B cell (primary cell): ENCODE measurements around the gene PRKAR2A. TPM values are rescaled to one million over a fixed set of nuclear protein-coding genes. Genes with fewer than 3 reads are reported as not detected.

Source experiments
- ATAC-seq: fragments of 200-7000 bp; cut with Tn5 transposase; one replicate; pipeline ENCODE4 v1.10.0; 2021; ENCODE audit warnings: low read depth, mild to moderate bottlenecking, moderate number of reproducible peaks, moderate library complexity
- CTCF ChIA-PET: fragments of 350-600 bp; sonication (Branson Sonifier 250); formaldehyde crosslinking; loops from one replicate; lab custom pipeline; 2021; ENCODE audit warnings: antibody characterized with exemption, inconsistent platforms; lab: Charles Lee
- POLR2A ChIA-PET: fragments of 350-600 bp; sonication (Branson Sonifier 250); formaldehyde crosslinking; loops from one replicate; lab custom pipeline; 2021; ENCODE audit warnings: antibody characterized with exemption; lab: Charles Lee
- DNase-seq: peaks from one replicate; pipeline ENCODE4 v3.0.0; 2013
- H2AFZ ChIP-seq: 2 replicates; pipeline ENCODE4 v1.6.1; 2012; ENCODE audit warnings: mild to moderate bottlenecking, low read depth, low read length; ENCODE audit not compliant: insufficient read depth, poor library complexity, severe bottlenecking
- H3K27ac ChIP-seq, 2 donors: 1 replicate in 1 of 2; 2 replicates in 1 of 2; pipeline ENCODE4 v1.5.1; 2012 to 2013; ENCODE audit warnings: low read length in 2 of 2, mild to moderate bottlenecking in 2 of 2, moderate library complexity in 1 of 2
- H3K27me3 ChIP-seq, 4 experiments: fragments of 200-600 bp in 1 of 4; sonication (generic) in 1 of 4; replicated peaks in 1 of 4; 1 replicate in 2 of 4; 2 replicates in 2 of 4; pipeline versions ENCODE4 v1.6.1 to v1.7.0; 2013 to 2016; ENCODE audit warnings: low read length in 3 of 4, mild to moderate bottlenecking in 2 of 4, mixed read lengths in 1 of 4, moderate library complexity in 1 of 4; ENCODE audit not compliant: insufficient read depth in 4 of 4, control insufficient read depth in 3 of 4; ENCODE audit errors: control extremely low read depth in 1 of 4
- H3K36me3 ChIP-seq, 2 experiments: replicated peaks in 1 of 2; 1 replicate in 1 of 2; 2 replicates in 1 of 2; pipeline versions ENCODE4 v1.6.1 to v1.7.1; 2013; ENCODE audit warnings: low read length in 1 of 2; ENCODE audit not compliant: insufficient read depth in 2 of 2, control insufficient read depth in 1 of 2; ENCODE audit errors: control extremely low read depth in 1 of 2, extremely low read depth in 1 of 2
- H3K4me1 ChIP-seq, 2 donors: fragments of 200-600 bp in 1 of 2; sonication (generic) in 1 of 2; 1 replicate in 1 of 2; 2 replicates in 1 of 2; pipeline versions ENCODE4 v1.5.1 to v1.6.1; 2013 to 2017; ENCODE audit warnings: low read length in 2 of 2; ENCODE audit not compliant: control insufficient read depth in 2 of 2, insufficient read depth in 2 of 2
- H3K4me2 ChIP-seq: replicated peaks from 2 replicates; pipeline ENCODE3; 2012; ENCODE audit warnings: mild to moderate bottlenecking, low read depth, low read length; ENCODE audit not compliant: poor library complexity, severe bottlenecking
- H3K4me3 ChIP-seq, 5 experiments: fragments of 200-600 bp in 1 of 5; sonication (generic) in 1 of 5; 1 replicate in 3 of 5; 2 replicates in 2 of 5; pipeline versions ENCODE4 v1.5.1 to v1.7.0; 2011 to 2016; ENCODE audit warnings: low read length in 4 of 5, mild to moderate bottlenecking in 4 of 5, low read depth in 2 of 5, control low read depth in 1 of 5, moderate library complexity in 1 of 5; ENCODE audit not compliant: insufficient read depth in 1 of 5; ENCODE audit errors: control extremely low read depth in 1 of 5, extremely low read depth in 1 of 5
- H3K79me2 ChIP-seq: fragments of 200-600 bp; sonication (generic); one replicate; pipeline ENCODE4 v1.6.0; 2016; ENCODE audit warnings: low read length; ENCODE audit not compliant: control insufficient read depth, insufficient read depth
- H3K9ac ChIP-seq: fragments of 200-600 bp; sonication (generic); 2 replicates; pipeline ENCODE4 v1.6.1; 2017; ENCODE audit warnings: mild to moderate bottlenecking, low read length, moderate library complexity
- H3K9me3 ChIP-seq, 3 donors: one replicate each; pipeline versions ENCODE4 v1.6.1 to v1.7.1; 2013; ENCODE audit warnings: low read length in 2 of 3; ENCODE audit not compliant: control insufficient read depth in 2 of 3, insufficient read depth in 1 of 3; ENCODE audit errors: control extremely low read depth in 1 of 3
- H4K20me1 ChIP-seq: 2 replicates; pipeline ENCODE4 v1.6.0; 2012; ENCODE audit warnings: mild to moderate bottlenecking, low read length; ENCODE audit not compliant: insufficient read depth, control insufficient read depth, poor library complexity, severe bottlenecking
- H3K27ac Mint-ChIP-seq: one replicate; pipeline ENCODE4 v1.8.0; 2021; ENCODE audit warnings: mixed read lengths
- H3K27me3 Mint-ChIP-seq: one replicate; pipeline ENCODE4 v1.8.0; 2021; ENCODE audit warnings: mixed read lengths
- H3K4me1 Mint-ChIP-seq: one replicate; pipeline ENCODE4 v1.8.0; 2021; ENCODE audit warnings: mixed read lengths
- H3K4me3 Mint-ChIP-seq: one replicate; pipeline ENCODE4 v1.8.0; 2021; ENCODE audit warnings: mixed read lengths
- H3K9me3 Mint-ChIP-seq: one replicate; pipeline ENCODE4 v1.8.0; 2022; ENCODE audit warnings: mixed read lengths; ENCODE audit not compliant: insufficient read depth
- CTCF ChIP-seq: fragments of 200-600 bp; IDR thresholded peaks from one replicate; pipeline ENCODE4 v1.8.0; 2022; ENCODE audit warnings: antibody characterized with exemption, mild to moderate bottlenecking
- EZH2 ChIP-seq: IDR thresholded peaks from 2 replicates; pipeline ENCODE4 v1.6.1; 2012; ENCODE audit warnings: borderline replicate concordance, low read depth, mild to moderate bottlenecking, moderate library complexity, low read length; ENCODE audit not compliant: insufficient read depth, poor library complexity, severe bottlenecking
- WGBS: methylation state at CpG from one replicate; pipeline ENCODE4 v1.1.5; 2013; ENCODE audit warnings: missing lambda C conversion rate; ENCODE audit not compliant: insufficient coverage; 5-methylcytosine and 5-hydroxymethylcytosine counted together
- intact Hi-C: fragments of 100-400 bp; cut with micrococcal nuclease; formaldehyde crosslinking; loops from one replicate; pipeline ENCODE4 v1.10.0; 2022
- polyA plus RNA-seq: library from polyadenylated mRNA; depleted of rRNA; stranded (reverse); fragments of >200 nt; gene quantifications from 2 replicates; pipeline ENCODE4 v1.2.3, GENCODE V29; 2012
- total RNA-seq, 2 donors: library from RNA; stranded (reverse); fragments of 120-200 nt in 1 of 2; gene quantifications; 1 replicate in 1 of 2; 2 replicates in 1 of 2; pipeline versions ENCODE4 v1.2.3 to v1.2.4, GENCODE V29; 2013 to 2022

Gene PRKAR2A
- total and polyA plus RNA-seq, 2 donors (not counting 1 experiment from before 2014, with no cell fraction given), result 4.3 to 25.0 TPM

DNA sequence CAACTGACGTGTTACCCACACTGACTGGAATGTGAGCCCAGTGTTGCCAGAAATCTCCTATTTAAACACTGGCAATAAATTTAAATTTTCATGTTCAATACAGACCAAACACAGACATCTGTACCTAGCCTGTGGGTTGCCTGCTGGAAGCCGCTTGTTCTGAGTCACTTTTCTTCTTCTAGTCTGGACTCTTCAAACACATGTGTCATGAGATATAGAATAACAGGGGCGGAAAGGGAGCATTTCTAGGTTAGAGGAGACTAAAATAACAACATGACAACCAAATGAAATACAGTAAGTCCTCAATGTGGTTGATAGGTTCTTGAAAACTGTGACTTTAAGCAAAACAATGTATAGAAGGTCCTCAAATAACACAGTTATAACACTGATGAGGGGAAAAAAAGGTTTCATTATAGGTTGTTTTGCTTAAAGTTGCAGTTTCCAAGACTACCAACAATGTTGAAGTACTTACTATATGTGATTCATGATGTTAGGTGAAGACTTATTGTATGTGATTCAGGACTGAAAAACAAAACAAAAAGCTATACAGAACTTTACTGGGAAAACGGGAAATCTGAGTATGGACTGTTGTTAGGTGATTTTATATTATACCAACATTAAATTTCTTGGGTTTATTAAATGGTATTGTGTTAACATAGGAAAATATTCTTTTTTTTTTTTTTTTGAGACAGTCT is 63.1 kb downstream of the PRKAR2A start:
- H3K9ac ChIP-seq, result no peak overlapping the region
- H3K27me3 ChIP-seq, result no peaks in the 10 kb centered on the region
- Mint-ChIP-seq H3K4me3 (no peak overlapping the region), H3K4me1 (no peaks in the 10 kb centered on the region), H3K27me3 (no peaks in the 10 kb centered on the region), H3K9me3 (no peaks in the 10 kb centered on the region), H3K27ac (no peak overlapping the region)
- no peaks in the 10 kb centered on the region for H3K79me2 ChIP-seq
- no peak overlapping the region for H3K4me2 ChIP-seq
- intact Hi-C loops, result no loop called here
- CTCF ChIA-PET, result no interaction called here
- TF ChIP-seq EZH2, result no peak
- TF ChIP-seq CTCF, result no peak
- no peaks in the 10 kb centered on the region for H4K20me1 ChIP-seq
- 100% methylated on average over 1 of the region's 4 CpGs for WGBS
- no peak for DNase-seq
- H3K9me3 ChIP-seq, result no peaks in the 10 kb centered on the region
- ATAC-seq, result no peak
- H2AFZ ChIP-seq, result no peak overlapping the region
- POLR2A ChIA-PET, result no interaction called here
- no peak overlapping the region for H3K27ac ChIP-seq
- no peak overlapping the region for H3K4me3 ChIP-seq
- H3K36me3 ChIP-seq, result peaks cover 2 to 16% of the 10 kb centered on the region in 2 experiments
- no peaks in the 10 kb centered on the region for H3K4me1 ChIP-seq

DNA sequence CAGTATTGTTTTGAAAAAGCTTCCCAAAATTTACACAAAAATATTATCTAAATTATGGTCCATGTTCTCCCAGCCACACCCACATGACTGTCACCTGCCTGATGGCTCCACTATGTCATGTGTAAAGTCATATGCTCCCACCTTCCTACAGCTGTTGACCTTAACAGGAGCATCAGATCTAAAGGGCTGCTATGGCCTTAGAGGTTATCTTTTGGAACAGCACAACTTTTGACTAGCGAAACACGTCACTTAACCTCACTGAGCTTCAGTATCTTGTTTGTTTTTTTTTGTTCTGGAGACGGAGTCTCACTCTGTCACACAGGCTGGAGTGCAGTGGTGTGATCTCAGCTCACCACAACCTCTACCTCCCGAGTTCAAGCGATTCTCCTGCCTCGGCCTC is 64.4 kb downstream of the PRKAR2A start:
- ATAC-seq (no peak), DNase-seq (no peak)
- intact Hi-C loops, result no loop called here

More for the DNA sequence above, 64.4 kb downstream of the PRKAR2A start:
- Histone ChIP-seq H3K9me3 (no peaks in the 10 kb centered on the region), H4K20me1 (no peaks in the 10 kb centered on the region), H3K4me3 (no peak overlapping the region), H3K27me3 (no peaks in the 10 kb centered on the region), H3K36me3 (peaks cover 2 to 16% of the 10 kb centered on the region in 2 experiments), H3K27ac (no peak overlapping the region), H3K9ac (no peak overlapping the region), H3K79me2 (no peaks in the 10 kb centered on the region), H2AFZ (no peak overlapping the region), H3K4me2 (no peak overlapping the region), H3K4me1 (no peaks in the 10 kb centered on the region)
- Mint-ChIP-seq H3K9me3 (no peaks in the 10 kb centered on the region), H3K4me3 (no peak overlapping the region), H3K4me1 (no peaks in the 10 kb centered on the region), H3K27me3 (no peaks in the 10 kb centered on the region), H3K27ac (no peak overlapping the region)
- 100% methylated on average over 2 of the region's 6 CpGs for WGBS
- POLR2A ChIA-PET, result no interaction called here
- TF ChIP-seq CTCF (no peak), EZH2 (no peak)
- CTCF ChIA-PET, result interaction anchor here (0.6 kb wide), 1 partner anchor 28 kb away, joined by 3 read pairs; no protein-coding TSS in a partner anchor
